Endometrial microvascular endothelial cells (primary cell): ENCODE results near the gene ARHGAP8. TPM values are rescaled to one million over a fixed set of nuclear protein-coding genes. Genes with fewer than 3 reads are reported as not detected.

Experiments
- total RNA-seq: library from RNA; depleted of rRNA; stranded (reverse); fragments of >200 nt; gene quantifications from one replicate; pipeline ENCODE4 v1.2.3, GENCODE V29; 2015; ENCODE audit errors: inconsistent ontology term

ARHGAP8 gene
- total RNA-seq, 1 donor from 2014 or later: not detected

Other genes with a start within 250 kb of the ARHGAP8 start
- not detected for gene PRR5, start 50.4 kb upstream of the ARHGAP8 start, total RNA-seq